ENCODE data around the gene LATS1.
"Not testable (repeated sequence)": the region's sequence is repeated elsewhere in the genome, so short reads cannot be mapped to it uniquely, and the experiment has no call there.

Gene LATS1

GRCh38 chr6:149717588-149718458 is at the start of gene LATS1:
TSS of gene LATS1 (minus strand) at chr6:149718101. CDS start at chr6:149702126, 15,975 bp downstream.
- DNase-seq = peak; percentile 90

- no peak for DNase-seq
Measured at GRCh38 chr6:149766156-149766769, 48.4 kb upstream of the LATS1 start.

GRCh38 chr6:149763866-149764265 is 46.0 kb upstream of the LATS1 start:
- no peak for DNase-seq

- DNase-seq = no peak
Measured at GRCh38 chr6:149761438-149761837, 43.5 kb upstream of the LATS1 start.

- DNase-seq = no peak
Measured at GRCh38 chr6:149756261-149756636, 38.3 kb upstream of the LATS1 start.

- no peak for DNase-seq
Measured at GRCh38 chr6:149755300-149756260, 37.7 kb upstream of the LATS1 start.

- DNase-seq = no peak
Measured at GRCh38 chr6:149754548-149754947, 36.6 kb upstream of the LATS1 start.

GRCh38 chr6:149753374-149753637 is 35.4 kb upstream of the LATS1 start:
- not testable (repeated sequence) for DNase-seq

- no peak for DNase-seq
Measured at GRCh38 chr6:149752600-149753373, 34.9 kb upstream of the LATS1 start.

GRCh38 chr6:149751920-149752319 is 34.0 kb upstream of the LATS1 start:
- DNase-seq = not testable (repeated sequence)

- no peak for DNase-seq
Measured at GRCh38 chr6:149751239-149751638, 33.3 kb upstream of the LATS1 start.

GRCh38 chr6:149750136-149750609 is 32.3 kb upstream of the LATS1 start:
- DNase-seq = peak; percentile 59

GRCh38 chr6:149749594-149750135 is 31.8 kb upstream of the LATS1 start, which contains the start of gene PCMT1:
TSS of gene PCMT1 (plus strand) at chr6:149749741. CDS start at chr6:149749902, 161 bp downstream.
- DNase-seq = peak; percentile 91

GRCh38 chr6:149749082-149749593 is 31.2 kb upstream of the LATS1 start:
- DNase-seq = not testable (repeated sequence)

- peak; percentile 96 for DNase-seq
Measured at GRCh38 chr6:149746147-149746946, 28.4 kb upstream of the LATS1 start, which contains the start of gene NUP43. TSS of gene NUP43 (minus strand) at chr6:149746529. CDS start at chr6:149746495, 34 bp downstream.

GRCh38 chr6:149745252-149745651 is 27.4 kb upstream of the LATS1 start:
- DNase-seq = not testable (repeated sequence)

- no peak for DNase-seq
Measured at GRCh38 chr6:149734915-149735314, 17.0 kb upstream of the LATS1 start.

- no peak for DNase-seq
Measured at GRCh38 chr6:149733089-149733720, 15.3 kb upstream of the LATS1 start.

GRCh38 chr6:149729824-149730223 is 11.9 kb upstream of the LATS1 start:
- DNase-seq = no peak
